Measurements from ENCODE around the gene UNC45A.
"Not testable (repeated sequence)": the region's sequence is repeated elsewhere in the genome, so short reads cannot be mapped to it uniquely, and the experiment has no call there.

Gene UNC45A

GRCh38 chr15:90903733-90904536 is 31.1 kb upstream of the UNC45A start:
- no peak for DNase-seq (ENCODE audit: low read depth in 2 of 3, low spot score in 1 of 3)

GRCh38 chr15:90904746-90905145 is 30.3 kb upstream of the UNC45A start:
- DNase-seq (ENCODE audit: low read depth in 2 of 3, low spot score in 1 of 3), result no peak

- DNase-seq (ENCODE audit: low read depth in 2 of 3, low spot score in 1 of 3), result no peak
Observed at GRCh38 chr15:90905306-90906180, 29.5 kb upstream of the UNC45A start.

GRCh38 chr15:90906181-90906849 is 28.8 kb upstream of the UNC45A start:
- no peak for DNase-seq (ENCODE audit: low read depth in 2 of 3, low spot score in 1 of 3)

- no peak for DNase-seq (ENCODE audit: low read depth in 2 of 3, low spot score in 1 of 3)
Observed at GRCh38 chr15:90907051-90907660, 27.9 kb upstream of the UNC45A start.

GRCh38 chr15:90907838-90908507 is 27.1 kb upstream of the UNC45A start:
- no peak for DNase-seq (ENCODE audit: low read depth in 2 of 3, low spot score in 1 of 3)

- not testable (repeated sequence) for DNase-seq (ENCODE audit: low read depth in 2 of 3, low spot score in 1 of 3)
Observed at GRCh38 chr15:90909449-90909848, 25.6 kb upstream of the UNC45A start.

- no peak for DNase-seq (ENCODE audit: low read depth in 2 of 3, low spot score in 1 of 3)
Observed at GRCh38 chr15:90909976-90910375, 25.1 kb upstream of the UNC45A start.

- no peak for DNase-seq (ENCODE audit: low read depth in 2 of 3, low spot score in 1 of 3)
Observed at GRCh38 chr15:90910441-90911301, 24.4 kb upstream of the UNC45A start.

GRCh38 chr15:90911302-90911623 is 23.8 kb upstream of the UNC45A start:
- no peak for DNase-seq (ENCODE audit: low read depth in 2 of 3, low spot score in 1 of 3)

- DNase-seq (ENCODE audit: low read depth in 2 of 3, low spot score in 1 of 3), result no peak
Observed at GRCh38 chr15:90911906-90912769, 22.9 kb upstream of the UNC45A start.

GRCh38 chr15:90912770-90913075 is 22.4 kb upstream of the UNC45A start:
- no peak for DNase-seq (ENCODE audit: low read depth in 2 of 3, low spot score in 1 of 3)

GRCh38 chr15:90913398-90913944 is 21.6 kb upstream of the UNC45A start:
- DNase-seq (ENCODE audit: low read depth in 2 of 3, low spot score in 1 of 3), result no peak

- no peak for DNase-seq (ENCODE audit: low read depth in 2 of 3, low spot score in 1 of 3)
Observed at GRCh38 chr15:90914305-90915080, 20.6 kb upstream of the UNC45A start.

- no peak for DNase-seq (ENCODE audit: low read depth in 2 of 3, low spot score in 1 of 3)
Observed at GRCh38 chr15:90915216-90915807, 19.8 kb upstream of the UNC45A start.

- DNase-seq (ENCODE audit: low read depth in 2 of 3, low spot score in 1 of 3), result no peak
Observed at GRCh38 chr15:90915808-90916440, 19.2 kb upstream of the UNC45A start.

- DNase-seq (ENCODE audit: low read depth in 2 of 3, low spot score in 1 of 3), result no peak
Observed at GRCh38 chr15:90916461-90916860, 18.6 kb upstream of the UNC45A start.
